Measurements from ENCODE around the gene KHDRBS1.
"Not testable (repeated sequence)": the region's sequence is repeated elsewhere in the genome, so short reads cannot be mapped to it uniquely, and the experiment has no call there.

KHDRBS1 gene

GRCh38 chr1:32014199-32014947, 705 bp downstream of the KHDRBS1 start:
- DNase-seq: peak; percentile 44

GRCh38 chr1:32014948-32015273, 1.2 kb downstream of the KHDRBS1 start:
- DNase-seq: no peak

GRCh38 chr1:32020339-32020738, 6.7 kb downstream of the KHDRBS1 start:
- no peak for DNase-seq

DNA sequence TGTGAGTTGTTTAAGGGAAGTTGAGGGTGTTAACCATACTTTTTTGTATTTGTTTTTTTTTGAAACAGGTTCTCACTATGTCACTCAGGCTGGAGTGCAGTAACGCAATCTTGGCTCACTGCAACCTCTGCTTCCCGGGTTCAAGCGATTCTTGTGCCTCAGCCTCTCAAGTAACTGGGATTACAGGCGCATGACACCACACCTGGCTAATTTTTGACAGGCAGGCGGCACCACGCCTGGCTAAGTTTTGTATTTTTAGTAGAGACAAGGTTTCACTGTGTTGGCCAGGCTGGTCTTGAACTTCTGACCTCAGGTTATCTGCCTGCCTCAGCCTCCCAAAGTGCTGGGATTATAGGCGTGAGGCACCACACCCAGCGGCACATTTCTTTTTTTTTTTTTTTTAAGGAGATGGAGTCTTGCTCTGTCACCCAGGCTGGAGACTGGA, 7.9 kb downstream of the KHDRBS1 start:
- not testable (repeated sequence) for DNase-seq

- no peak for DNase-seq
Measured at GRCh38 chr1:32023351-32023750, 9.7 kb downstream of the KHDRBS1 start.

DNA sequence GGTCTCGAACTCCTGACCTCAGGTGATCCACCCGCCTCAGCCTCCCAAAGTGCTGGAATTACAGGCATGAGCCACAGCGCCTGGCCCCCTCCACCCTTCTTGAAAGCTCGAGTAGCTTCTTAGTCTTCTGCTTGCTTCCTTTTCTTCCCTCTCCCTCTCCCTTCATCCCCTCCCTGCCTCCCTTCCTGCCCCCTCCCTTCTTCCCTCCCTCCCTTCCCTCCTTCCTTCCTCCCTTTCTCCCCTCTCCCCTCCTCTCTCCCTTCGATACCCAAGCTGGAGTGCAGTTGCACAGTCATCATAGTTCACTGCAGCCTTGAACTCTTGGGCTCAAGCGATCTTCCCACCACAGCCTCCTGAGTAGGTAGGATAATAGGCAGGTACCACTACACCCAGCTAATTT, 11.8 kb downstream of the KHDRBS1 start:
- DNase-seq: no peak

GRCh38 chr1:32028746-32029145, 15.1 kb downstream of the KHDRBS1 start:
- DNase-seq: no peak

DNA sequence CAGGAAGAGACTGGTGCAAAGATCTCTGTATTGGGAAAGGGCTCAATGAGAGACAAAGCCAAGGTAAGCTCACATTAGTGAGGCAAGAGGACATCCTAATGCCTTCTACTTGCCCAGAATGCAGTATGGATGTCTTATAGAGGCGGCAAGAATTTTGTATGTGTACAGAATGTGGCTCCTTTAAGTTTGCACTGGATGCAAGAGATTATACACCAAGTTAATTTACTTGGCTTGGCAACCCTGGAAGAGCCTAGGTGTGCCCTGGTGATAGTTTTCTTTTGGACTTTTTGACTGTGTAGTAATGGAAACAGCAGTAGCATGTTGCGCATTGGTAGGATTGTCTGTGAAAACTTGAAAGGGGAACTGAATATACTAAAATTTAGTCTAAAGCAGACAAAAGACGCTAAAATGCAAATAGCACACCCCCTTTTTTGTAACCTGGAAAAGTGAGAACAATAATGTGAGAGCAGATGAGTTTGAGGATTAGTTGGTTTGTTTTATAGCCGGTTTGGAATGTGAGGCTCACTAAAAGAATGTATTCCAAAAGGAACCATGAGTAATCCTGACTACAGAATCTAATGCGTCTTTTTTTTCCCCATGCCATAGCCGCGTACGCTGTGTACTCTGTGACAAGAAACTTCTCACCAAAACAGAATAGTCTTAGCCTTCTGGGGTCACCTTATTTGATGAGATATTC, 18.1 kb downstream of the KHDRBS1 start:
- no peak for DNase-seq

- DNase-seq: no peak
Measured at GRCh38 chr1:32032275-32032615, 18.6 kb downstream of the KHDRBS1 start.

GRCh38 chr1:32035119-32035518, 21.5 kb downstream of the KHDRBS1 start:
- no peak for DNase-seq

DNA sequence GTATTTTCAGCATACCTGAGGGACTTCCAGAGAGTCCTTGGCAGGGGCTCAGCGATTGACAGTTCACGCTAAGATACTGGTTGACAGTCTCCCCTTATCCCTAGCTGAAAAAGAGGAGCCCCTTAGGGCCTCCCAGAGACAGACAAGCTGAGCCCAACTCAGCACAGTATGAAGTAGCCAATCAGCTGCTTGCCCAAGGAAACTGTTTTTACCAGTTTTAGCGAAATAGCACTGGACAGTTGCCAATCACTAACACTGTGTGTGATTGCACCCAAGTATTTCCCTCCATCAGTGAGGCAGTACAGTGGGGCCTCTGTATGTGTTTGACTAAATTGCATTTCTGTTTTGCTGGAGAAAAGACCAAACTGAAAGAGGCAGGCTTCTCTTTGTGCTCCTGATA, 27.0 kb downstream of the KHDRBS1 start:
- DNase-seq: no peak

- DNase-seq: no peak
Measured at GRCh38 chr1:32042330-32042729, 28.7 kb downstream of the KHDRBS1 start.

DNA sequence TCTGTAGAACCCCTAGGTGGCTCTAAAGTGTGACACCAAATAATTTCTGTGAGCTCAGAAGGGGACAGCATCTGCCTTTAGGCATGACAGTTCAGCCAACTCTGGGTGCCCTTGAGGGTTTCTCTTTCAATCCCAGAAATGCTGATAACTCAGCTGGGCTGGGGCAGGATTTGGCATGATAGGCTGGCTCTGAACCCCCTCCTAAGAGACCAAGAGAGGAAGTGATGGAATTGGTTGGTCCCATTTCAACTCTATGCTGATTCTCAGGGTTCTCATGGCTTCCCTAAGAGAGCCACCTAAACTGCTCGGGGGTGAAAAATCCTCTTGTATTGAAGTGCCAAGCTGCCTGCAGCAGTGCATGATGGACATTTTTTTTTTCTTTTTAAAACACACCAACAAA, 30.6 kb downstream of the KHDRBS1 start:
- DNase-seq: no peak

DNA sequence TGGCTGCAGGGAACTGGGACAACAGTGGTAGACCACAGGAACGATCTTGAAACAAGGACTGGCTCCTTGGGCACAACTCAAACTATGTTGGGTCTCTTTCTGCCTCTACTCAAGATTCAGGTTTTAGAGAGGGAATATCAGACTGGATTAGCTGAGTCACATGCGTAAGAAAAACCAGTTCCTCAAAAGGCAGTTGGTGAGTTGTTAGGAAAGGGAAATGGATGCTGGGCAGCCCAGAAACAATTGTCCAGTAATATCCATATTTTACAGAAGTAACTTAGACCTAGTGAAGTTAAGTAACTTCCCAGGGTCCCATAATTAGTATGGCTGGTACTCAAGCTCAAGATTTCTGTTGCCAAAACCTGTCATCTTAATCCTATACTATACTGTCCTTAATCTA, 32.1 kb downstream of the KHDRBS1 start:
- DNase-seq: no peak

DNA sequence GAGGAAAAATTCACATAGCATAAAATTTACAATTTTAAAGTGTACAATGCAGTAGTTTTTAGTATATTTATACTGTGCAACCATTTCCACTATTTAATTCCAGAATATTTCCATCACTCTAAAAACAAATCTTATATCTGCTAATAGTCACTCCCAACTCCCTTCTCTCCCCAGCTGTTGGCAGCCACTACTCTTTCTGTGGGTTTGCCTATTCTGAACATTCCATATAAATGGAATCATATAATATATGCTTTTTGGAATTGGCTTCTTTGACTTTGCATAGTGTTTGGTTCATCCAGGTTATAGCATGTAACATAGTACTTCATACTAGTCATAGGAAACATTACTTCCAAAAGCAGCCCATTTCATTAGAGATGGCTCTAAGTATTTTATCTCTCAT, 34.0 kb downstream of the KHDRBS1 start:
- DNase-seq: no peak

GRCh38 chr1:32048440-32048839, 34.8 kb downstream of the KHDRBS1 start:
- no peak for DNase-seq

- DNase-seq: no peak
Measured at GRCh38 chr1:32051706-32052105, 38.0 kb downstream of the KHDRBS1 start.

- no peak for DNase-seq
Measured at GRCh38 chr1:32052887-32053286, 39.2 kb downstream of the KHDRBS1 start.

DNA sequence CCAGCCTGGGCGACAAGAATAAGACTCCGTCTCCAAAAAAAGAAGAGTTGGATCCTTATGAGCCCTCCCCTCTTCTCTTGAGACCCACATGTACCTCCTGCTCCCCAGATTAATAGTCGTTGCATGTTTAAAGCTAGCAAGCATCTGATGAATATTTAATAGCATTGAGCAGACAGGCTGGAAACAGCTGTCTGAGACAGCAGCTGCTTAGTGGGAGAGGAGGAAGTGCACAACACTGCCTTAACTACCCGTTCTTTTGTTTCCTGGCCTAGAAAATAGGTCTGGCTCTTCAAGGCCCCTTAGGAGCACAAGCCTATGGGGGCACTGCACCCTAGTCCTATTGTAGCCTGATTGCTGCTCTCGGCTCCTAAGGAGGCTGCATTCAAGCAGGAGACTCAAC, 41.7 kb downstream of the KHDRBS1 start:
- DNase-seq: no peak

GRCh38 chr1:32056598-32056997, 42.9 kb downstream of the KHDRBS1 start:
- no peak for DNase-seq

GRCh38 chr1:32060914-32061313, 47.2 kb downstream of the KHDRBS1 start:
- DNase-seq: no peak

- DNase-seq: no peak
Measured at GRCh38 chr1:32062867-32063230, 49.2 kb downstream of the KHDRBS1 start.

GRCh38 chr1:32063261-32063681, 49.6 kb downstream of the KHDRBS1 start:
- peak; percentile 39 for DNase-seq

- not testable (repeated sequence) for DNase-seq
Measured at GRCh38 chr1:32065613-32066488, 52.2 kb downstream of the KHDRBS1 start.
